ENCODE results near the gene SAMD4B. TPM values are rescaled to one million over a fixed set of nuclear protein-coding genes. Genes with fewer than 3 reads are reported as not detected.
A peak's percentile ranks its signal among the peaks of the same experiment; 100 is the strongest.

SAMD4B gene
- total and polyA plus RNA-seq, 2 donors (not counting 1 experiment from before 2014, with no cell fraction given), result 33.0 to 39.1 TPM

- Histone ChIP-seq H3K9ac (ENCODE audit: insufficient read depth, low read length) (no peak overlapping the region), H3K36me3 (ENCODE audit: control insufficient read depth, insufficient read depth, low read length) (no peaks in the 10 kb centered on the region), H3K27ac (ENCODE audit: insufficient read depth, low read length) (no peak overlapping the region), H3K4me3 (replicated peaks in 1 of 4; ENCODE audit: control extremely low read depth in 1 of 4, insufficient read depth in 1 of 4, low read depth in 3 of 4, low read length in 4 of 4) (no peak overlapping the region), H3K4me1 (ENCODE audit: control insufficient read depth, extremely low read depth, insufficient read depth, low read length) (no peaks in the 10 kb centered on the region), H4K20me1 (ENCODE audit: control insufficient read depth, extremely low read depth, insufficient read depth, low read length) (no peaks in the 10 kb centered on the region), H3K4me2 (ENCODE audit: extremely low read depth, insufficient read depth, low read length) (no peak overlapping the region), H3K9me3 (ENCODE audit: control insufficient read depth, insufficient read depth, low read depth, low read length) (no peaks in the 10 kb centered on the region), H3K27me3 (ENCODE audit: control insufficient read depth, insufficient read depth, low read length) (no peaks in the 10 kb centered on the region), H3K79me2 (ENCODE audit: control insufficient read depth, insufficient read depth, low read length) (no peaks in the 10 kb centered on the region), H2AFZ (ENCODE audit: low read length) (no peak overlapping the region)
- no peak for TF ChIP-seq CTCF (conservative IDR thresholded peaks at IDR 0.05 in 1 of 2, IDR thresholded peaks at IDR 0.05 in 1 of 2; ENCODE audit: low read depth in 1 of 2, low read length in 2 of 2)
- no peak for TF ChIP-seq EZH2 (IDR thresholded peaks at IDR 0.05; ENCODE audit: low read length, missing control alignments)
- DNase-seq (ENCODE audit: low read depth in 2 of 2), result no peak
Observed at GRCh38 chr19:39327363-39328045, 14.7 kb upstream of the SAMD4B start.

GRCh38 chr19:39328046-39328705, 14.0 kb upstream of the SAMD4B start:
- Histone ChIP-seq H3K4me2 (ENCODE audit: extremely low read depth, insufficient read depth, low read length) (no peak overlapping the region), H3K4me3 (replicated peaks in 1 of 4; ENCODE audit: control extremely low read depth in 1 of 4, insufficient read depth in 1 of 4, low read depth in 3 of 4, low read length in 4 of 4) (no peak overlapping the region), H3K79me2 (ENCODE audit: control insufficient read depth, insufficient read depth, low read length) (no peaks in the 10 kb centered on the region), H3K9ac (ENCODE audit: insufficient read depth, low read length) (no peak overlapping the region), H3K4me1 (ENCODE audit: control insufficient read depth, extremely low read depth, insufficient read depth, low read length) (no peaks in the 10 kb centered on the region), H3K9me3 (ENCODE audit: control insufficient read depth, insufficient read depth, low read depth, low read length) (no peaks in the 10 kb centered on the region), H4K20me1 (ENCODE audit: control insufficient read depth, extremely low read depth, insufficient read depth, low read length) (no peaks in the 10 kb centered on the region), H3K27me3 (ENCODE audit: control insufficient read depth, insufficient read depth, low read length) (no peaks in the 10 kb centered on the region), H3K27ac (ENCODE audit: insufficient read depth, low read length) (no peak overlapping the region), H2AFZ (ENCODE audit: low read length) (no peak overlapping the region), H3K36me3 (ENCODE audit: control insufficient read depth, insufficient read depth, low read length) (no peaks in the 10 kb centered on the region)
- DNase-seq (ENCODE audit: low read depth in 2 of 2), result peak; percentile 36 to 65
- no peak for TF ChIP-seq EZH2 (IDR thresholded peaks at IDR 0.05; ENCODE audit: low read length, missing control alignments)
- peak; percentile 94 to 97 for TF ChIP-seq CTCF (conservative IDR thresholded peaks at IDR 0.05 in 1 of 2, IDR thresholded peaks at IDR 0.05 in 1 of 2; ENCODE audit: low read depth in 1 of 2, low read length in 2 of 2)

GRCh38 chr19:39329948-39330347, 12.3 kb upstream of the SAMD4B start:
- Histone ChIP-seq H3K9ac (ENCODE audit: insufficient read depth, low read length) (no peak overlapping the region), H3K4me3 (replicated peaks in 1 of 4; ENCODE audit: control extremely low read depth in 1 of 4, insufficient read depth in 1 of 4, low read depth in 3 of 4, low read length in 4 of 4) (no peak overlapping the region)

More at GRCh38 chr19:39329948-39330347, 12.3 kb upstream of the SAMD4B start:
- DNase-seq (ENCODE audit: low read depth in 2 of 2), result no peak
- H3K27ac ChIP-seq (ENCODE audit: insufficient read depth, low read length), result no peak overlapping the region
- no peaks in the 10 kb centered on the region for H3K4me1 ChIP-seq (ENCODE audit: control insufficient read depth, extremely low read depth, insufficient read depth, low read length)
- no peaks in the 10 kb centered on the region for H3K9me3 ChIP-seq (ENCODE audit: control insufficient read depth, insufficient read depth, low read depth, low read length)
- no peaks in the 10 kb centered on the region for H3K79me2 ChIP-seq (ENCODE audit: control insufficient read depth, insufficient read depth, low read length)
- TF ChIP-seq EZH2 (IDR thresholded peaks at IDR 0.05; ENCODE audit: low read length, missing control alignments), result no peak
- TF ChIP-seq CTCF (conservative IDR thresholded peaks at IDR 0.05 in 1 of 2, IDR thresholded peaks at IDR 0.05 in 1 of 2; ENCODE audit: low read depth in 1 of 2, low read length in 2 of 2), result no peak
- H3K4me2 ChIP-seq (ENCODE audit: extremely low read depth, insufficient read depth, low read length), result no peak overlapping the region
- no peaks in the 10 kb centered on the region for H3K36me3 ChIP-seq (ENCODE audit: control insufficient read depth, insufficient read depth, low read length)
- no peaks in the 10 kb centered on the region for H3K27me3 ChIP-seq (ENCODE audit: control insufficient read depth, insufficient read depth, low read length)
- no peak overlapping the region for H2AFZ ChIP-seq (ENCODE audit: low read length)
- H4K20me1 ChIP-seq (ENCODE audit: control insufficient read depth, extremely low read depth, insufficient read depth, low read length), result no peaks in the 10 kb centered on the region

Data from fibroblast of lung (primary cell).